22Rv1 (cell line): Measurements from ENCODE around the gene FKRP.

ENCODE experiments used
- CTCF ChIP-seq: fragments of 450-650 bp; IDR thresholded peaks from 2 replicates; pipeline ENCODE4 v1.5.1; 2017; ENCODE audit warnings: mild to moderate bottlenecking
- ZFX ChIP-seq: fragments of 450-650 bp; IDR thresholded peaks from 2 replicates; pipeline ENCODE4 v1.6.1; 2017; ENCODE audit warnings: antibody characterized with exemption, borderline replicate concordance

- TF ChIP-seq CTCF (no peak), ZFX (no peak)
Observed at GRCh38 chr19:46787331-46788261, 41.7 kb downstream of the FKRP start.
